ENCODE data around the gene FAM171A1. TPM values are rescaled to one million over a fixed set of nuclear protein-coding genes. Genes with fewer than 3 reads are reported as not detected.

Gene FAM171A1
- polyA plus RNA-seq, 1 donor (not counting 4 experiments of a cell fraction or from before 2014, with no cell fraction given) = 8.8 TPM

DNA sequence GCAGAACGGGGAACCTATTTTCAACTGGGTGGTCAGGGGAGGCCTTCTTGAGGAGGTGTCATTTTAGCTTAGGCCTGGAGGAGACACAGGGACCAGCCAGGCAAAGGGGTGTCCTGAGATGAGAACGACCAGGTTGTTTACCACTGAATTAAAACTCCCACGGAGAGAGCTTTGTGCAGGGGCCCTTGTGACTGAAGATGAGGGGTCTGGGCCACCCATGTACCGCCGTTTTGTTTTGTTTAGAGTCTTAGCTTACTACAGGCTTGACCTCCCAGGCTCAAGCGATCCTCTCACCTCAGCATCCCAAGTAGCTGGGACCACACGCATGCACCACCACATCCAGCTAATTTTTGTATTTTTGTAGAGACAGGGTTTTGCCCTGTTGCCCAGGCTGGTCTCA lies 80.4 kb downstream of the FAM171A1 start:
- Histone ChIP-seq H3K36me3 (ENCODE audit: control insufficient read depth in 2 of 2, extremely low read depth in 1 of 2, insufficient read depth in 2 of 2, low read length in 2 of 2) (no peaks in the 10 kb centered on the region), H3K79me2 (ENCODE audit: control insufficient read depth, insufficient read depth, low read length) (no peaks in the 10 kb centered on the region), H3K9ac (ENCODE audit: control insufficient read depth, extremely low read depth, insufficient read depth, low read length) (no peak overlapping the region), H3K9me3 (ENCODE audit: control insufficient read depth, low read depth, low read length) (no peaks in the 10 kb centered on the region), H4K20me1 (ENCODE audit: control insufficient read depth, extremely low read depth, insufficient read depth, low read length) (no peaks in the 10 kb centered on the region), H3K9me1 (ENCODE audit: control insufficient read depth, extremely low read depth, insufficient read depth, low read length) (no peaks in the 10 kb centered on the region), H3K27me3 (ENCODE audit: control insufficient read depth, extremely low read depth, insufficient read depth, low read length) (no peaks in the 10 kb centered on the region), H2AFZ (ENCODE audit: control insufficient read depth, low read length) (no peak overlapping the region), H3K4me1 (ENCODE audit: control insufficient read depth, extremely low read depth, insufficient read depth, low read length) (no peaks in the 10 kb centered on the region), H3K27ac (ENCODE audit: control insufficient read depth, insufficient read depth, low read length) (no peak overlapping the region), H3K4me2 (ENCODE audit: control insufficient read depth, extremely low read depth, insufficient read depth, low read depth, low read length) (no peak overlapping the region), H3K4me3 (ENCODE audit: control insufficient read depth in 2 of 3, extremely low read depth in 1 of 3, insufficient read depth in 2 of 3, low read depth in 1 of 3, low read length in 3 of 3) (no peak overlapping the region)
- FAIRE-seq = no peak
- no peak for TF ChIP-seq EZH2 (IDR thresholded peaks at IDR 0.05; ENCODE audit: low read length)
- TF ChIP-seq, protein P1, sequence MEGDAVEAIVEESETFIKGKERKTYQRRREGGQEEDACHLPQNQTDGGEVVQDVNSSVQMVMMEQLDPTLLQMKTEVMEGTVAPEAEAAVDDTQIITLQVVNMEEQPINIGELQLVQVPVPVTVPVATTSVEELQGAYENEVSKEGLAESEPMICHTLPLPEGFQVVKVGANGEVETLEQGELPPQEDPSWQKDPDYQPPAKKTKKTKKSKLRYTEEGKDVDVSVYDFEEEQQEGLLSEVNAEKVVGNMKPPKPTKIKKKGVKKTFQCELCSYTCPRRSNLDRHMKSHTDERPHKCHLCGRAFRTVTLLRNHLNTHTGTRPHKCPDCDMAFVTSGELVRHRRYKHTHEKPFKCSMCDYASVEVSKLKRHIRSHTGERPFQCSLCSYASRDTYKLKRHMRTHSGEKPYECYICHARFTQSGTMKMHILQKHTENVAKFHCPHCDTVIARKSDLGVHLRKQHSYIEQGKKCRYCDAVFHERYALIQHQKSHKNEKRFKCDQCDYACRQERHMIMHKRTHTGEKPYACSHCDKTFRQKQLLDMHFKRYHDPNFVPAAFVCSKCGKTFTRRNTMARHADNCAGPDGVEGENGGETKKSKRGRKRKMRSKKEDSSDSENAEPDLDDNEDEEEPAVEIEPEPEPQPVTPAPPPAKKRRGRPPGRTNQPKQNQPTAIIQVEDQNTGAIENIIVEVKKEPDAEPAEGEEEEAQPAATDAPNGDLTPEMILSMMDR (optimal IDR thresholded peaks at IDR 0.05 in 1 of 3, IDR thresholded peaks at IDR 0.05 in 1 of 3, conservative IDR thresholded peaks at IDR 0.05 in 1 of 3; ENCODE audit: extremely low read depth in 1 of 3, insufficient read depth in 2 of 3, low read length in 3 of 3) = no peak
- DNase-seq (ENCODE audit: low read depth, low spot score) = no peak
- dilution Hi-C loops (cut with MboI; ENCODE audit: extremely low pct_ligation_motif_present, low sequenced_read_pairs) = no loop called here

- Histone ChIP-seq H3K79me2 (ENCODE audit: control insufficient read depth, insufficient read depth, low read length) (no peaks in the 10 kb centered on the region), H3K9ac (ENCODE audit: control insufficient read depth, extremely low read depth, insufficient read depth, low read length) (no peak overlapping the region), H3K9me1 (ENCODE audit: control insufficient read depth, extremely low read depth, insufficient read depth, low read length) (no peaks in the 10 kb centered on the region), H3K4me2 (ENCODE audit: control insufficient read depth, extremely low read depth, insufficient read depth, low read depth, low read length) (no peak overlapping the region), H3K27me3 (ENCODE audit: control insufficient read depth, extremely low read depth, insufficient read depth, low read length) (no peaks in the 10 kb centered on the region), H3K4me3 (ENCODE audit: control insufficient read depth in 2 of 3, extremely low read depth in 1 of 3, insufficient read depth in 2 of 3, low read depth in 1 of 3, low read length in 3 of 3) (no peak overlapping the region), H3K9me3 (ENCODE audit: control insufficient read depth, low read depth, low read length) (no peaks in the 10 kb centered on the region), H2AFZ (ENCODE audit: control insufficient read depth, low read length) (no peak overlapping the region), H3K4me1 (ENCODE audit: control insufficient read depth, extremely low read depth, insufficient read depth, low read length) (no peaks in the 10 kb centered on the region), H3K27ac (ENCODE audit: control insufficient read depth, insufficient read depth, low read length) (no peak overlapping the region), H4K20me1 (ENCODE audit: control insufficient read depth, extremely low read depth, insufficient read depth, low read length) (no peaks in the 10 kb centered on the region), H3K36me3 (ENCODE audit: control insufficient read depth in 2 of 2, extremely low read depth in 1 of 2, insufficient read depth in 2 of 2, low read length in 2 of 2) (no peaks in the 10 kb centered on the region)
- DNase-seq (ENCODE audit: low read depth, low spot score) (no peak), FAIRE-seq (no peak)
- no peak for TF ChIP-seq EZH2 (IDR thresholded peaks at IDR 0.05; ENCODE audit: low read length)
- TF ChIP-seq, protein P1 (optimal IDR thresholded peaks at IDR 0.05 in 1 of 3, IDR thresholded peaks at IDR 0.05 in 1 of 3, conservative IDR thresholded peaks at IDR 0.05 in 1 of 3; ENCODE audit: extremely low read depth in 1 of 3, insufficient read depth in 2 of 3, low read length in 3 of 3) = no peak
- dilution Hi-C loops (cut with MboI; ENCODE audit: extremely low pct_ligation_motif_present, low sequenced_read_pairs) = no loop called here
These were observed 80.9 kb downstream of the FAM171A1 start for GRCh38 chr10:15290150-15290549.
